Measurements from ENCODE around the gene FOXE1. TPM values are rescaled to one million over a fixed set of nuclear protein-coding genes. Genes with fewer than 3 reads are reported as not detected.

FOXE1 gene
- total RNA-seq, 6 experiments from 2014 or later, result not detected

DNA sequence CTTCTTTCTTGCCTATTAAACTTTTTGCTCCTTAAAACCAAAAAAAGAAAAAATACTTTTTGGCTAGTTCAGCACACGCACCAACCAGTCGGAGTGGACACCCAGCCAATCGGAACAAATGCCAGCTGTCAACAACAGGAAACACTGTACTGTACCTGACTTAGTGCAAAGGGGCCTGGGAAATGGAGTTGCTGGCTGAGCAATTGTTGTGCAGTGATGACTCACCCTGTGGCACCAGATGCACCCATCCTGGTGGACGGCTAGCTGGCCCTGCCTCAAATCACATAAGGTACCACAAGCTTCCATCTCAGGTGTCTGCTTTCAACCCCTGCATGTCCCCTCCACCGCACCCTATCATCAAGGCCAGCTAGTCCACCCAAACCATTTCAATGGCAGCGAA lies 20.9 kb downstream of the FOXE1 start:
- Histone ChIP-seq H3K27ac (no peak overlapping the region), H3K9me3 (no peaks in the 10 kb centered on the region), H3K27me3 (no peaks in the 10 kb centered on the region), H3K36me3 (no peaks in the 10 kb centered on the region), H3K4me1 (no peaks in the 10 kb centered on the region), H3K4me3 (no peak overlapping the region)
- intact Hi-C loops (cut with DNase I), result no loop called here
- 75% methylated on average over 4 of the region's 6 CpGs for WGBS (ENCODE audit: insufficient coverage, low coverage, low lambda C conversion rate, missing lambda C conversion rate)
- ATAC-seq, result no peak
- DNase-seq, result peak in 1 of 3 donors; percentile 25
- no peak for TF ChIP-seq POLR2A (IDR thresholded peaks at IDR 0.05)
- TF ChIP-seq, protein P1, sequence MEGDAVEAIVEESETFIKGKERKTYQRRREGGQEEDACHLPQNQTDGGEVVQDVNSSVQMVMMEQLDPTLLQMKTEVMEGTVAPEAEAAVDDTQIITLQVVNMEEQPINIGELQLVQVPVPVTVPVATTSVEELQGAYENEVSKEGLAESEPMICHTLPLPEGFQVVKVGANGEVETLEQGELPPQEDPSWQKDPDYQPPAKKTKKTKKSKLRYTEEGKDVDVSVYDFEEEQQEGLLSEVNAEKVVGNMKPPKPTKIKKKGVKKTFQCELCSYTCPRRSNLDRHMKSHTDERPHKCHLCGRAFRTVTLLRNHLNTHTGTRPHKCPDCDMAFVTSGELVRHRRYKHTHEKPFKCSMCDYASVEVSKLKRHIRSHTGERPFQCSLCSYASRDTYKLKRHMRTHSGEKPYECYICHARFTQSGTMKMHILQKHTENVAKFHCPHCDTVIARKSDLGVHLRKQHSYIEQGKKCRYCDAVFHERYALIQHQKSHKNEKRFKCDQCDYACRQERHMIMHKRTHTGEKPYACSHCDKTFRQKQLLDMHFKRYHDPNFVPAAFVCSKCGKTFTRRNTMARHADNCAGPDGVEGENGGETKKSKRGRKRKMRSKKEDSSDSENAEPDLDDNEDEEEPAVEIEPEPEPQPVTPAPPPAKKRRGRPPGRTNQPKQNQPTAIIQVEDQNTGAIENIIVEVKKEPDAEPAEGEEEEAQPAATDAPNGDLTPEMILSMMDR (IDR thresholded peaks at IDR 0.05), result no peak

DNA sequence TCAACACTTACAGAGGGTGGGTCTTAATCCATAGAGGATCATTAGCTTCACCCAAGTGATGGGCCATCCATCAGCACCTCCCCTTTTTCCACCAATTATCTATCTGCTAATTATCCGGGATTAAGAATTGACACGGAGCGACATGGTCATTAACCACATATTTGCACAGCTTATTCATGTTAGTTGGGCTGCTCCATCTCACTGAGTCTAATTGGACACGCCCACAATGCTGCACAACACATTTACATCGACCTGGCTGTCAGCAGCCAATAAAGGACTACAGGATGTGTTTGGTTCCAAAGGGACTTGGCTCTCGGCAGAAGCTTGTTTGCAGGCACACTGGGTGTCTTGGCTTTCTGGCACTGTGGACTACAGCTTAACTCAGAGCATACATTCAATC lies 21.6 kb downstream of the FOXE1 start:
- DNase-seq (no peak), ATAC-seq (no peak)
- TF ChIP-seq, protein P1 (IDR thresholded peaks at IDR 0.05), result no peak
- H3K36me3 ChIP-seq, result no peaks in the 10 kb centered on the region
- H3K27ac ChIP-seq, result no peak overlapping the region
- H3K4me1 ChIP-seq, result no peaks in the 10 kb centered on the region
- H3K4me3 ChIP-seq, result no peak overlapping the region
- no peaks in the 10 kb centered on the region for H3K9me3 ChIP-seq
- intact Hi-C loops (cut with DNase I), result no loop called here
- no peaks in the 10 kb centered on the region for H3K27me3 ChIP-seq
- 78% methylated on average over 6 of the region's 6 CpGs for WGBS (ENCODE audit: insufficient coverage, low coverage, low lambda C conversion rate, missing lambda C conversion rate)

DNA sequence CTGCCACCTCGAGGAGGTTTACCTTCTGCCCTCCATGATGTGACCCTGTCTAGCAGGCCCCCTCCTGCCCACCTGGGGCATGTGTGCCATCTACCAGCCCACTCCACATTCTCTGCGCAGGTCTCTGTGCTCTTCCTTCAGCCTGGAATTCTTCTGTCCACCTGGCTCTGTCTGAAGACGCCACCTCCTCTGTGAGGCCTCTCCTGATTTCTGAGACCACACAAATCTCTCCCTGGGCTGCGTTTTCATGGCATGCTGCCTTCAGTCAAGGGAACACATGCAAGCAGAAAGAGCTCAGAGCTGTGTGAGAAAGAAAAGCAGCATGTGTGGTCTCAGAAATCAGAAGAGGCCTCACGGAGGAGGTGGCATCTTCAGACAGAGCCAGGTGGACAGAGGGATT lies 22.1 kb downstream of the FOXE1 start:
- no peak overlapping the region for H3K4me3 ChIP-seq
- 73% methylated on average over 4 of the region's 5 CpGs for WGBS (ENCODE audit: insufficient coverage, low coverage, low lambda C conversion rate, missing lambda C conversion rate)
- intact Hi-C loops (cut with DNase I), result no loop called here
- H3K27me3 ChIP-seq, result no peaks in the 10 kb centered on the region
- DNase-seq (peak in 1 of 3 donors; percentile 21), ATAC-seq (no peak)
- H3K4me1 ChIP-seq, result no peaks in the 10 kb centered on the region
- H3K36me3 ChIP-seq, result no peaks in the 10 kb centered on the region
- H3K9me3 ChIP-seq, result no peaks in the 10 kb centered on the region
- TF ChIP-seq, protein P1 (IDR thresholded peaks at IDR 0.05), result no peak
- no peak for TF ChIP-seq POLR2A (IDR thresholded peaks at IDR 0.05)
- no peak overlapping the region for H3K27ac ChIP-seq

DNA sequence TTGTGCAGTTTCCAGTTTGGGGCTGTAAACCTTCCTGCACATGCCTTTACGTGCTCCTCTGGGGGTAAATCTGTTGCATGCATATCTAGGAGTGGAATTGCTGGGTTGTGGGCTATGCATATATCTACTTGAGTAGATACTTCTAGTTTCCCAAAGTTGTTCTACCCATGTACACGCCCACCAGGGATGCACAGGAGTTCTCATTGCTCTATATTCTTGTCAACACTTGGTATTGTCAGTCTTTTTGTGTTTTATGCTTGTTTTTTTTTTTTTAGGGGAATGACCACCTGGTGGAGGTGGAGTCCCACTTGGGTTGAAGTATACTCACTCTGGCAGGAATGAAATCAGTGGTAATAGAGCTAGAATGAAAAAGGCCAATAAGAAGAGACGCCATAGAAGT lies 23.0 kb downstream of the FOXE1 start:
- H3K27me3 ChIP-seq, result no peaks in the 10 kb centered on the region
- WGBS (ENCODE audit: insufficient coverage, low coverage, low lambda C conversion rate, missing lambda C conversion rate), result 85% methylated on average over 3 of the region's 3 CpGs
- H3K4me3 ChIP-seq, result no peak overlapping the region
- DNase-seq, result peak in 1 of 3 donors; percentile 3
- intact Hi-C loops (cut with DNase I), result no loop called here
- no peaks in the 10 kb centered on the region for H3K4me1 ChIP-seq
- H3K9me3 ChIP-seq, result no peaks in the 10 kb centered on the region
- H3K36me3 ChIP-seq, result no peaks in the 10 kb centered on the region
- no peak overlapping the region for H3K27ac ChIP-seq
- TF ChIP-seq, protein P1 (IDR thresholded peaks at IDR 0.05), result no peak
- no peak for TF ChIP-seq POLR2A (IDR thresholded peaks at IDR 0.05)
- no peak for ATAC-seq

DNA sequence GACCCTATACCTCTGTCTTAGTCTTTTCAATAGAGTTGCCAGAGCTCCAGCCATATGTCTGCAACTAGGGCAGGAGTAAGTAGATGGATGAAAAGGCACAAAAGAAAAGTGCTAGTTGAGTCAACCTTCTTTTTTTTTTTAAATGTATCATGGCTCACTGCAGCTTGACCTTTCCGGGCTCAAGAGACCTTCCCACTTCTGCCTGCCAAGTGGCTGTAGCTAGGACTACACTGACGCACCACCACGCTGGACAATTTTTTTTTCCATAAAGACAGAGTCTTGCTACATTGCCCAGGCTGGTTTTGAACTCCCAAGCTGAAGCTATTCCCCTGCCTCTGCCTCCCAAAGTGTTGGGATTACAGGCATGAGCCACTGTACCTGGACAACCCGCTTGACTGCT lies 27.3 kb downstream of the FOXE1 start:
- no peaks in the 10 kb centered on the region for H3K27me3 ChIP-seq
- no peak overlapping the region for H3K4me3 ChIP-seq
- H3K36me3 ChIP-seq, result no peaks in the 10 kb centered on the region
- ATAC-seq (no peak), DNase-seq (peak in 1 of 3 donors; percentile 19)
- no peaks in the 10 kb centered on the region for H3K9me3 ChIP-seq
- no peaks in the 10 kb centered on the region for H3K4me1 ChIP-seq
- intact Hi-C loops (cut with DNase I), result no loop called here
- TF ChIP-seq, protein P1 (IDR thresholded peaks at IDR 0.05), result no peak
- TF ChIP-seq POLR2A (IDR thresholded peaks at IDR 0.05), result no peak
- 66% methylated on average over 2 of the region's 4 CpGs for WGBS (ENCODE audit: insufficient coverage, low coverage, low lambda C conversion rate, missing lambda C conversion rate)
- no peak overlapping the region for H3K27ac ChIP-seq

All from right lobe of liver (tissue), 6 donors.